HG02571 (cell line): ENCODE measurements around the gene CFDP1.
"Not testable (repeated sequence)": the region's sequence is repeated elsewhere in the genome, so short reads cannot be mapped to it uniquely, and the experiment has no call there.

Source experiments
- ATAC-seq: cut with Tn5 transposase; IDR thresholded peaks from one replicate; pipeline ENCODE4 v1.9.1; 2021; ENCODE audit warnings: mild to moderate bottlenecking, moderate library complexity; ENCODE audit not compliant: unreplicated experiment

CFDP1 gene

GRCh38 chr16:75269358-75269757 lies 163.9 kb downstream of the CFDP1 start:
- not testable (repeated sequence) for ATAC-seq

GRCh38 chr16:75267631-75268264 lies 165.6 kb downstream of the CFDP1 start:
- no peak for ATAC-seq

DNA sequence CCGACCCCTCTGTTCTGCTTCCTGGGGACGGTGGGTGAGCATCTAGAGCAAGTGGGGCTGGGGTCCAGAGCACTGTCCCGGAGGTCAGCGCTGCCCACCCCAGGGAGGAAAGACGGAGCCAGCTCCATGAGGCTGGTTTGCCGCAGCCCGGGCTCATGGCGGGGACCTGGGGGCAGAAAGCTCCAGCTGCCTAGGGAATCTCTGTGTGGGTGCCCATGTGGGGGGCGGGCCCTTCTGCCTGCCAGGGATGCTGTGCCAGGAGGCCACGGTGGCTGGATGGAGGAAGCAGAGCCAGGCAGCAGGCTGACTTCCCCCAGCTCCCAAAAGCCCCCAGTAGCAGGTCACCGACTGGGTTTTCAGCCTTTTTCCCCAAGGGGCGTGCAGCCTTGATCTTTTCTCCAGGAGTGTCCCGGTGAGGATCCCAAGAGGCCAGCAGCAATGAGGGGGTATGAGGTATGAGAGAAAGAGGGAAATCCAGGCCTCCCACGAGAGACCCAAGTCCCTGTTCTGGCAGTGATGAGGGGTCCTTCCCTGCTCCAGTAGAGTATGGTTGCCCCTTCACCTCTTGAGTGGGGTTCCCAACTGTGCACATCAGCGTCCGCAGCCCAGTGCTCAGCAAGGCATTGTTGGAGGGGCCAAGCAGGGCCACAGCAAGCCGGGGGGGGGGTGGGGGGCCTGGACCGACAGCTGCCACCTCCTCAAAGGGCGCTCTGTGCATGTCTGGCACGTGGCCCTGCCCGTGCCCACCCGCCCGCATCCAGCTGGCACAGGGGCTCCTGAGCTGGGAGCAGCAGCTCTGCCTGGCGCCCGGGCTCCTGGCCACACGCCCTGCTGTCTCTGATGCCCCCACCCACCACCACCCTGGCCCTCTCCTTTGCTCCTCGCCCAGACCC lies 166.3 kb downstream of the CFDP1 start:
- ATAC-seq = no peak

- peak; percentile 64 for ATAC-seq
Measured at GRCh38 chr16:75265911-75266701, 167.2 kb downstream of the CFDP1 start.

DNA sequence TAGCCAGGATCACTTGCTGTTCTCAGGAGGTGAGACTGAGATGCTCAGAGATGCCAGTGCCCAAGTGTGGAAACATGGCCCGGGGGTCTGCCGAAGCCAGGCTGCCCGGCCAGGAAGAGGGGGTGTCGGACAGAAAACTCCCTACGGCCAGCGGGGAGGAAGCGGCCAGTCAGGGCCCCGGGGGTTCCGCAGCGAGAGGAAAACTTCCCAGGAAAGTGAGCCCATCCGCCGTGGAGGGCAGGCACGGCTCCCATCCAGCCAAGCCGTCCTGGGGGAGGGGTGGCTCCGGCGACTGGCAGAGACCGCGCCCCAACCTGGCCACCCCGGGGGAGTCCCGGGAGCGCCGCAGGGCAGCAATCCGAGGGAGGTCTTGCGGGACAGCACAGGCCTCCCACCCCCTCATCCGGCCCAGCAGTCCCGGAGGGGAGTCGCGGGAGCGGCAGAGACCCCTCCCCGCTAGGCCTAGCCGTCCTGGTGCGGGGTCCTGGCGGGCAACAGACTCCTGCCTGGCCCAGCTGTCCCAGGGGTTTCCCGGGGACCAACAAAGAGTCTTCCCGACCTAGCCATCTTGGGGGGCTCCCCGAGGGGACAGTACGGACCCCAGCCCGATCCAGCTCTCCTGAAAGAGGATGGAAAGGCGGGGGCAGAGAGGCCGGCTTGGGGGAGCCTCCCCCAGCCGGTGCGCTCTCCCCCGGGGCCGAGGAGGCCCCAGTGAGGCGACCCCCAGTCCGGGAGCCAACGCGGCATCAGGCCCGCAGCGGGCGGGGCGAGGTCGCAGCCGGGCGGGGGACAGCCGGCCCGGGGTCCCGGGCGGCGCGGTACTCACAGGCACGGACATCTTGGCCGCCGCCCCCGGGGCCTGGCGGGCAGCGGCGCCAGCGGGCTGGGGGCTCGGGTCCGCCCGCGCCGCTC lies 168.0 kb downstream of the CFDP1 start:
- ATAC-seq = peak; percentile 18

DNA sequence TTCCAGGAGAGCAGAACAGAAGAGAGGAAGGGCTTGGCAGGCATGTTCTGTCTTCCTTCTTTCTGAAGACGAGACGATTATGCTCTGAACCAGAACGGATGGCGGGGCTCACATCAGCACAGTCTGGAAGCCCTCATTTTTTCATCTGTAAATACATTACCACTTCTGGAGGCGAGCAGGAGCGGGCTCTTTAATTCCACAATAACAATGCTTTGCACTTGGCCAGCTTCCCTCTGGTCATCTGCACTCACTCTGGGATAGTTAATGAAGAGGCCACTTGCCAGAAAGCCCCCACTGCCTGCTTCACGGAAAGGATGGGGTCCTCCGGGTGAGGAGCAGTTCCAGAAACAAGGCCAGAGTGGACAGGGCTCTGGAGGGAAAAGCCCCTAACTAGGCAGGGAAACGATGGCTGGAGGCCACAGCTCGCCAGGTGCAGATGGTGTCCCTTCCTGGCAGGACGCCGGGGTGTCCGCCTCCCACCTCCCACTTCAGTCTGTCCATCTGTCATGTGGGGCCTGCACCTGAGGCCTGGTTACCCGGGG lies 168.8 kb downstream of the CFDP1 start:
- ATAC-seq = no peak

DNA sequence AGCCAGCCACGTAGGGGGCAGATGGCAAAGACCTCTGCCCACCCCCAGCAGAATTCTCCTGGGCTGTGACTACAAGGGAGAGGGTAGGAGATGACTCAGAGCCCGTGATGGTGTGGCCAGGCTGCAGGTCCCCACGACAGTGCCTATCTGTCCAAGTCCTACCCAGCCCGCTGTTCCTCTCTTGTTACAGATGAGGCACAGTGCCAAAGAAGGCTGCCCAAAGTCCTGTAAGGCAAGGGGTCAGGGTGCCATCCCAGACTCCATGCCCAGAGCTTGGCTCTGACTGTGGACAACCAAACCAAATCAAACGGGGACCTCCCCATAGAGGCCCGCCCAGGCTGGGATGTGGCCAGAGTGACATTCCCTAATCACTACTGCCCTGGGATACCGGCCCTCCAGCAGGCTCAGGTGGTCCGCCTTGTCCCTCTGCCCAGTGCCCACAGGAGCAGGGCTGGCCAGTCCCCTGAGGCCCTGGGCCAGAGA lies 169.3 kb downstream of the CFDP1 start:
- no peak for ATAC-seq

- no peak for ATAC-seq
Measured at GRCh38 chr16:75263291-75263962, 169.9 kb downstream of the CFDP1 start.

DNA sequence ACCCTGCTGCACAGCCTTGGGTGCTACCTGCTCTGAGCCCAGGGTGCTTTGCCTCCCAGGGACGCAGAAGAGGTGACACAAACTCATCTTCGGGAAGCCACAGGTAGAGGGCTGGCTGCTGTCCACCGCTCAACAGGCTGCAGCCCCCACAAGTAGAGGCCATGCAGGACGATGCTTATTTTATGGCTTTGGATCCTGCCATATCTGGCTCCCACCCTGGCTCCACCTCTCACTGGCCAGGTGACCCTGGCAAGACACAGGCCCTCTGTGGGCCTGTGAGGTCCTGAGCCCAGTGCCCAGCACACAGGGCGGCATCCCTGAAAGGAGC lies 170.5 kb downstream of the CFDP1 start:
- ATAC-seq = no peak

- ATAC-seq = no peak
Measured at GRCh38 chr16:75262104-75262799, 171.1 kb downstream of the CFDP1 start.

GRCh38 chr16:75261590-75262078 lies 171.7 kb downstream of the CFDP1 start:
- ATAC-seq = no peak

GRCh38 chr16:75260851-75261589 lies 172.3 kb downstream of the CFDP1 start:
- ATAC-seq = no peak

DNA sequence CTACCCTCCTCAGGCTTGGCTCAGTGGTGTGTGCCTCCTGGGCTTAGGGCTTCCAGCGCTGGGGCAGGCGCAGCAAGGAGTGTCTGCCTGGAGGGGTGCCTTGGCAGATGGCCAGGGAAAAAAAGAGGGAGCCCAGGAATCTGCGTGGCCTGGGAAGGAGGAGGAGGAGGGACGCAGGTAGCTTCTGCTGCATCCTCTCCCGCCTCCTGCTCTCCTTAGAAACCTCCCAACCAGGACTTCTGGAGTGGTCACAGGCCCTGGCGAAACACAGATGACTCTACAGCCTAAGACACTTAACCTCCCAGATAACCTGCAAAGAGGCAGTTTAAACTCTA lies 174.5 kb downstream of the CFDP1 start:
- ATAC-seq = no peak

GRCh38 chr16:75257886-75258806 lies 175.2 kb downstream of the CFDP1 start:
- no peak for ATAC-seq

- no peak for ATAC-seq
Measured at GRCh38 chr16:75256696-75257343, 176.5 kb downstream of the CFDP1 start.

DNA sequence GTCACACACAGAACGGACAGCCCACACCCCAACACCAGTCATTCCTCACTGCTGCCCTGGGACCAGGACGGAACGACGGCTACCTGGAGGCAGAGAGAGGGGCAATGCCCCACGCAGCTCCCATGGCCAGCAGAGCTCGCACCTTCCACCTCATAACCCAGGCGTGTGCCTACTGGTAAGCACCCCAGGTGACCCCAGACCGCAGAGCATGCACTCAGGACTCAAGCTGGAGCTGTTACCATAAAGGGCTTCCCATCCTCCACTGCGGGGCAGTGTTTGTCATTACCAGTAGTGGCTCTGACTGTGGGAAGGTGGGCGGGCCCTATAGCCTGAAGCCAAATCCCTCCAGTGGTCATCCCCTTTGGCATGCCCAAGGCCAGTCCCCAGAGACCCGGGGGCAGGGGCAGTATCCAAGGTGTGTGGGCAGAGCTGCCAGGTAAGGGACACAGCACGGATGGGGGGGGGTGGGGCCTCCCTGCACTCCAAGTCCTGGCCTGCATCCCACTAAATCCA lies 177.2 kb downstream of the CFDP1 start:
- no peak for ATAC-seq
